Measurements from ENCODE around the gene ATP1A4.

DNA sequence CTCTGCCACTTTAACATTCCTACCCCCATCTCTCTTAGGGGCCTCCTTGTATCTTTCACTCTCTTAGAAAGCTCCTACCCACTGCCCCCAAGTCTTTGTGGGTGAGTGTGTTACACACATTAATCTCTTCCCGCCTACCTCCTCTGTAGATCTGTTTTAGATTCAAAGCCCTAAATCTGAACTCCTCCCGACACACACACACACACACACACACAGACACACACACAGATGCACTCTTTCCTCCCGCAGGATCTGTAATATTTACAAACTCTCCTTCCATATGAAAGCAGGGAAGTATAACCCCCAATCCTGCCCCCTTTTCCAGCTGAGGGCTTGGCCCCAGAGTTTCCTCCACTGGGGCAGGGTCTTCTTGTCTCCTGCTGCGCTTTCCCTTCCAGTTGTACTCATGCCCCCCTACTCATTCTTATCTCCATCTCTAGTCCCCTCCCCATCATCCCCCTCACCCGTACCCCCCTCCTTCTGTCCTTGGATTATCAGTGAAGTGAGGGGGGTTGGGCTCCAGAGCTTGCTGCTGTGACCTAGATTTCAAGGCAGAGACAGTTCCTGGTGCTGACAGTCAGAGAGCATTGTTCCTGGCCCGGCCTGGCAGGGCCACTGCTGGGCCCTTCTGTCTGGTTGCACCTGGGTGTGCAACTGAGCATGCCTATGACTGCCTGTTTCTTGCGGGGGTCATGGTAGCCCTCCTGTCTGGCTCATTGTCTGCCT is 58.1 kb downstream of the ATP1A4 start:
- TF ChIP-seq, protein P1, sequence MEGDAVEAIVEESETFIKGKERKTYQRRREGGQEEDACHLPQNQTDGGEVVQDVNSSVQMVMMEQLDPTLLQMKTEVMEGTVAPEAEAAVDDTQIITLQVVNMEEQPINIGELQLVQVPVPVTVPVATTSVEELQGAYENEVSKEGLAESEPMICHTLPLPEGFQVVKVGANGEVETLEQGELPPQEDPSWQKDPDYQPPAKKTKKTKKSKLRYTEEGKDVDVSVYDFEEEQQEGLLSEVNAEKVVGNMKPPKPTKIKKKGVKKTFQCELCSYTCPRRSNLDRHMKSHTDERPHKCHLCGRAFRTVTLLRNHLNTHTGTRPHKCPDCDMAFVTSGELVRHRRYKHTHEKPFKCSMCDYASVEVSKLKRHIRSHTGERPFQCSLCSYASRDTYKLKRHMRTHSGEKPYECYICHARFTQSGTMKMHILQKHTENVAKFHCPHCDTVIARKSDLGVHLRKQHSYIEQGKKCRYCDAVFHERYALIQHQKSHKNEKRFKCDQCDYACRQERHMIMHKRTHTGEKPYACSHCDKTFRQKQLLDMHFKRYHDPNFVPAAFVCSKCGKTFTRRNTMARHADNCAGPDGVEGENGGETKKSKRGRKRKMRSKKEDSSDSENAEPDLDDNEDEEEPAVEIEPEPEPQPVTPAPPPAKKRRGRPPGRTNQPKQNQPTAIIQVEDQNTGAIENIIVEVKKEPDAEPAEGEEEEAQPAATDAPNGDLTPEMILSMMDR (tag by site-specific recombination; IDR thresholded peaks at IDR 0.05), result no peak
- TF ChIP-seq ZBTB20 (tag by site-specific recombination; IDR thresholded peaks at IDR 0.05), result no peak
- TF ChIP-seq, protein P2, sequence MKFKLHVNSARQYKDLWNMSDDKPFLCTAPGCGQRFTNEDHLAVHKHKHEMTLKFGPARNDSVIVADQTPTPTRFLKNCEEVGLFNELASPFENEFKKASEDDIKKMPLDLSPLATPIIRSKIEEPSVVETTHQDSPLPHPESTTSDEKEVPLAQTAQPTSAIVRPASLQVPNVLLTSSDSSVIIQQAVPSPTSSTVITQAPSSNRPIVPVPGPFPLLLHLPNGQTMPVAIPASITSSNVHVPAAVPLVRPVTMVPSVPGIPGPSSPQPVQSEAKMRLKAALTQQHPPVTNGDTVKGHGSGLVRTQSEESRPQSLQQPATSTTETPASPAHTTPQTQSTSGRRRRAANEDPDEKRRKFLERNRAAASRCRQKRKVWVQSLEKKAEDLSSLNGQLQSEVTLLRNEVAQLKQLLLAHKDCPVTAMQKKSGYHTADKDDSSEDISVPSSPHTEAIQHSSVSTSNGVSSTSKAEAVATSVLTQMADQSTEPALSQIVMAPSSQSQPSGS (tag by site-specific recombination; IDR thresholded peaks at IDR 0.05; ENCODE audit: low read depth), result no peak
- no peak for TF ChIP-seq ZNF350 (tag by site-specific recombination; IDR thresholded peaks at IDR 0.05)
- no peak for TF ChIP-seq ZSCAN16 (tag by site-specific recombination; IDR thresholded peaks at IDR 0.05)
- no peak for TF ChIP-seq ZNF660 (tag by site-specific recombination; IDR thresholded peaks at IDR 0.05)
- TF ChIP-seq, protein P3, sequence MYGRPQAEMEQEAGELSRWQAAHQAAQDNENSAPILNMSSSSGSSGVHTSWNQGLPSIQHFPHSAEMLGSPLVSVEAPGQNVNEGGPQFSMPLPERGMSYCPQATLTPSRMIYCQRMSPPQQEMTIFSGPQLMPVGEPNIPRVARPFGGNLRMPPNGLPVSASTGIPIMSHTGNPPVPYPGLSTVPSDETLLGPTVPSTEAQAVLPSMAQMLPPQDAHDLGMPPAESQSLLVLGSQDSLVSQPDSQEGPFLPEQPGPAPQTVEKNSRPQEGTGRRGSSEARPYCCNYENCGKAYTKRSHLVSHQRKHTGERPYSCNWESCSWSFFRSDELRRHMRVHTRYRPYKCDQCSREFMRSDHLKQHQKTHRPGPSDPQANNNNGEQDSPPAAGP (tag by site-specific recombination; IDR thresholded peaks at IDR 0.05), result no peak
